HepG2 (cell line): ENCODE data around the gene UBE2N. TPM values are rescaled to one million over a fixed set of nuclear protein-coding genes. Genes with fewer than 3 reads are reported as not detected.

ENCODE experiments used
- ADNP ChIP-seq: sonication (generic); formaldehyde crosslinking; IDR thresholded peaks from 2 replicates; pipeline ENCODE4 v1.4.0; 2020; ENCODE audit warnings: missing genetic modification reagents
- E2F5 ChIP-seq: sonication (generic); formaldehyde crosslinking; conservative IDR thresholded peaks from 2 replicates; pipeline ENCODE4 v1.4.0; 2020; ENCODE audit warnings: missing genetic modification reagents
- FOSL1 ChIP-seq: sonication (generic); formaldehyde crosslinking; IDR thresholded peaks from 2 replicates; pipeline ENCODE4 v1.9.0; 2021; ENCODE audit warnings: missing genetic modification reagents, borderline replicate concordance
- HINFP ChIP-seq: sonication (generic); formaldehyde crosslinking; IDR thresholded peaks from 2 replicates; pipeline ENCODE4 v1.4.0; 2020; ENCODE audit warnings: low read depth, mild to moderate bottlenecking, missing genetic modification reagents
- ISL2 ChIP-seq: sonication (generic); formaldehyde crosslinking; IDR thresholded peaks from 2 replicates; pipeline ENCODE4 v1.5.0; 2020; ENCODE audit warnings: missing genetic modification reagents
- NFKBIZ ChIP-seq: IDR thresholded peaks from 2 replicates; pipeline ENCODE4 v1.6.1; 2018; ENCODE audit warnings: missing genetic modification reagents, missing compliant biosample characterization
- RORA ChIP-seq: sonication (generic); formaldehyde crosslinking; IDR thresholded peaks from 2 replicates; pipeline ENCODE4 v1.5.0; 2020; ENCODE audit warnings: mild to moderate bottlenecking, missing genetic modification reagents, moderate library complexity
- XBP1 ChIP-seq: sonication (generic); formaldehyde crosslinking; IDR thresholded peaks from 2 replicates; pipeline ENCODE4 v1.5.0; 2020; ENCODE audit warnings: missing genetic modification reagents
- ZBTB20 ChIP-seq: sonication (generic); formaldehyde crosslinking; IDR thresholded peaks from 2 replicates; pipeline ENCODE4 v1.8.1; 2023; ENCODE audit warnings: missing genetic modification reagents, low read depth, mild to moderate bottlenecking, borderline replicate concordance
- ZBTB38 ChIP-seq: sonication (generic); formaldehyde crosslinking; IDR thresholded peaks from 2 replicates; pipeline ENCODE4 v1.5.1; 2020; ENCODE audit warnings: mild to moderate bottlenecking, missing genetic modification reagents
- ZBTB46 ChIP-seq: sonication (generic); formaldehyde crosslinking; IDR thresholded peaks from 2 replicates; pipeline ENCODE4 v1.4.0; 2020; ENCODE audit warnings: mild to moderate bottlenecking, missing genetic modification reagents, borderline replicate concordance
- ZFP36L1 ChIP-seq: sonication (generic); formaldehyde crosslinking; IDR thresholded peaks from 2 replicates; pipeline ENCODE4 v1.8.0; 2022; ENCODE audit warnings: mild to moderate bottlenecking, missing genetic modification reagents, moderate library complexity
- ZHX2 ChIP-seq, 2 experiments: sonication (generic) in 1 of 2; formaldehyde crosslinking in 1 of 2; IDR thresholded peaks; 2 replicates each; pipeline versions ENCODE4 v1.6.1 to v1.9.0; 2014 to 2022; ENCODE audit warnings: antibody characterized with exemption in 1 of 2, borderline replicate concordance in 1 of 2, inconsistent platforms in 1 of 2, low read depth in 1 of 2, missing genetic modification reagents in 1 of 2
- ZNF354B ChIP-seq: sonication (generic); formaldehyde crosslinking; IDR thresholded peaks from 2 replicates; pipeline ENCODE4 v1.8.0; 2022; ENCODE audit warnings: mild to moderate bottlenecking, missing genetic modification reagents
- ZNF549 ChIP-seq: sonication (generic); formaldehyde crosslinking; IDR thresholded peaks from 2 replicates; pipeline ENCODE4 v1.5.0; 2020; ENCODE audit warnings: missing genetic modification reagents
- ZNF580 ChIP-seq: IDR thresholded peaks from 2 replicates; pipeline ENCODE4 v1.6.1; 2016; ENCODE audit warnings: low read depth, borderline replicate concordance
- ZNF605 ChIP-seq: sonication (generic); formaldehyde crosslinking; IDR thresholded peaks from 2 replicates; pipeline ENCODE4 v1.8.0; 2022; ENCODE audit warnings: mild to moderate bottlenecking, missing genetic modification reagents
- polyA plus RNA-seq, 8 experiments: library from polyadenylated mRNA; depleted of rRNA in 3 of 8; stranded (reverse) in 7 of 8; unstranded in 1 of 8; fragments of >200 nt; fragmentation: Illumina TruSeq in 4 of 8; extraction: Trizol in 4 of 8; gene quantifications; 2 replicates each; pipeline versions ENCODE4 v1.2.1 to v1.2.3, GENCODE V29; 2011 to 2016; ENCODE audit warnings: low read depth in 4 of 8, missing spikeins in 1 of 8, mixed read lengths in 1 of 8; ENCODE audit not compliant: insufficient read depth in 1 of 8
- total RNA-seq, 5 experiments: library from RNA; depleted of rRNA; stranded (reverse); fragments of >200 nt; fragmentation: Illumina TruSeq; extraction: Trizol; gene quantifications; 2 replicates each; pipeline ENCODE4 v1.2.3, GENCODE V29; 2016; ENCODE audit warnings: low read depth in 1 of 5

UBE2N gene
- total and polyA plus RNA-seq, 2 of the 13 experiments (the other 11 are each of a cell fraction or from before 2014, with no cell fraction given) = 188 to 197 TPM

- peak; percentile 14; the same call in 1 of the 2 replicates for TF ChIP-seq ZBTB38 (CRISPR knock-in tag)
- TF ChIP-seq ZBTB20 (CRISPR knock-in tag) = no peak
- TF ChIP-seq ISL2 = no peak
- 0 out of 2 replicates have a peak, but pooled peaks have one; percentile 24 for TF ChIP-seq HINFP (CRISPR knock-in tag)
- no peak for TF ChIP-seq ZNF354B (CRISPR knock-in tag)
- no peak for TF ChIP-seq ZNF549 (CRISPR knock-in tag)
- TF ChIP-seq E2F5 = no peak
- TF ChIP-seq ZNF605 (CRISPR knock-in tag) = 0 out of 2 replicates have a peak, but pooled peaks have one; percentile 15
- no peak for TF ChIP-seq ZBTB46 (CRISPR knock-in tag)
- TF ChIP-seq RORA = no peak
- TF ChIP-seq ZHX2 (IDR thresholded peaks at IDR 0.05; ENCODE audit: low read depth) = no peak
- TF ChIP-seq ZHX2 (CRISPR knock-in tag; IDR thresholded peaks at IDR 0.05; ENCODE audit: borderline replicate concordance) = no peak
- TF ChIP-seq ADNP = no peak
- no peak for TF ChIP-seq XBP1 (CRISPR knock-in tag)
- TF ChIP-seq NFKBIZ (CRISPR knock-in tag) = no peak
- no peak for TF ChIP-seq FOSL1 (CRISPR knock-in tag)
- no peak for TF ChIP-seq ZNF580 (CRISPR knock-in tag)
- TF ChIP-seq ZFP36L1 (CRISPR knock-in tag) = no peak
Measured at GRCh38 chr12:93442411-93443340, 929 bp upstream of the UBE2N start (continued).
